Liver (tissue), 9 donors: Measurements from ENCODE around the gene KIF2C. TPM values are rescaled to one million over a fixed set of nuclear protein-coding genes. Genes with fewer than 3 reads are reported as not detected.

Experiments used
- DNase-seq: peaks from one replicate; pipeline ENCODE4 v3.0.0-alpha.2; 2017; ENCODE audit warnings: low spot score
- H3K27ac ChIP-seq, 2 donors: one replicate each; pipeline ENCODE4 v1.7.0; 2013; ENCODE audit warnings: inconsistent platforms in 2 of 2, low read length in 2 of 2, control low read depth in 1 of 2, low read depth in 1 of 2, mild to moderate bottlenecking in 1 of 2
- H3K27me3 ChIP-seq, 4 donors: one replicate each; pipeline versions ENCODE4 v1.6.1 to v1.7.0; 2013; ENCODE audit warnings: low read length in 3 of 4, inconsistent platforms in 1 of 4, mild to moderate bottlenecking in 1 of 4, moderate library complexity in 1 of 4; ENCODE audit not compliant: control insufficient read depth in 4 of 4, insufficient read depth in 4 of 4
- H3K36me3 ChIP-seq, 4 donors: one replicate each; pipeline versions ENCODE4 v1.6.1 to v1.7.0; 2013; ENCODE audit warnings: low read length in 3 of 4, mild to moderate bottlenecking in 3 of 4, low read depth in 1 of 4, moderate library complexity in 1 of 4; ENCODE audit not compliant: control insufficient read depth in 4 of 4, insufficient read depth in 3 of 4
- H3K4me1 ChIP-seq, 4 donors: one replicate each; pipeline versions ENCODE4 v1.6.1 to v1.7.0; 2013; ENCODE audit warnings: low read length in 3 of 4, mild to moderate bottlenecking in 3 of 4, moderate library complexity in 1 of 4; ENCODE audit not compliant: control insufficient read depth in 4 of 4, insufficient read depth in 4 of 4
- H3K4me3 ChIP-seq, 3 donors: one replicate each; pipeline versions ENCODE4 v1.6.1 to v1.7.0; 2013; ENCODE audit warnings: low read length in 3 of 3, control low read depth in 1 of 3, low read depth in 1 of 3, mild to moderate bottlenecking in 1 of 3
- H3K9ac ChIP-seq, 2 donors: one replicate each; pipeline ENCODE4 v1.7.0; 2013; ENCODE audit warnings: low read length in 2 of 2, mild to moderate bottlenecking in 2 of 2, moderate library complexity in 2 of 2, control low read depth in 1 of 2, low read depth in 1 of 2
- H3K9me3 ChIP-seq, 4 donors: one replicate each; pipeline versions ENCODE4 v1.6.1 to v1.7.0; 2013; ENCODE audit warnings: low read length in 3 of 4; ENCODE audit not compliant: control insufficient read depth in 4 of 4
- EGR1 ChIP-seq, 2 donors: IDR thresholded peaks; 2 replicates each; pipeline ENCODE4 v1.6.1; 2016 to 2018; ENCODE audit warnings: antibody characterized with exemption in 2 of 2, low read depth in 2 of 2
- FOXA1 ChIP-seq: IDR thresholded peaks from 2 replicates; pipeline ENCODE4 v1.6.1; 2016; ENCODE audit warnings: antibody characterized with exemption
- FOXA2 ChIP-seq: IDR thresholded peaks from 2 replicates; pipeline ENCODE4 v1.6.1; 2016; ENCODE audit warnings: antibody characterized with exemption
- GABPA ChIP-seq, 2 donors: IDR thresholded peaks in 1 of 2; conservative IDR thresholded peaks in 1 of 2; 2 replicates each; pipeline ENCODE4 v1.6.1; 2016; ENCODE audit warnings: antibody characterized with exemption in 2 of 2, mild to moderate bottlenecking in 1 of 2, moderate library complexity in 1 of 2
- HNF4A ChIP-seq, 2 donors: conservative IDR thresholded peaks; 2 replicates each; pipeline ENCODE4 v1.6.1; 2016; ENCODE audit warnings: antibody characterized with exemption in 2 of 2, mild to moderate bottlenecking in 2 of 2
- HNF4G ChIP-seq: IDR thresholded peaks from 2 replicates; pipeline ENCODE4 v1.6.1; 2016; ENCODE audit warnings: antibody characterized with exemption
- JUND ChIP-seq, 2 donors: IDR thresholded peaks; 2 replicates each; pipeline ENCODE4 v1.6.1; 2016; ENCODE audit warnings: antibody characterized with exemption in 2 of 2
- NR2F2 ChIP-seq: IDR thresholded peaks from 2 replicates; pipeline ENCODE4 v1.6.1; 2016; ENCODE audit warnings: antibody characterized with exemption
- RAD21 ChIP-seq, 2 donors: IDR thresholded peaks; 2 replicates each; pipeline ENCODE4 v1.6.1; 2016; ENCODE audit warnings: antibody characterized with exemption in 2 of 2, mild to moderate bottlenecking in 2 of 2
- RXRA ChIP-seq, 2 donors: IDR thresholded peaks; 2 replicates each; pipeline ENCODE4 v1.6.1; 2017 to 2018; ENCODE audit warnings: antibody characterized with exemption in 2 of 2, mild to moderate bottlenecking in 1 of 2
- SP1 ChIP-seq: IDR thresholded peaks from 2 replicates; pipeline ENCODE4 v1.6.1; 2018; ENCODE audit warnings: antibody characterized with exemption, mild to moderate bottlenecking
- TAF1 ChIP-seq: conservative IDR thresholded peaks from 2 replicates; pipeline ENCODE4 v1.6.1; 2016; ENCODE audit warnings: antibody characterized with exemption, mild to moderate bottlenecking
- YY1 ChIP-seq: IDR thresholded peaks from 2 replicates; pipeline ENCODE4 v1.6.1; 2016; ENCODE audit warnings: antibody characterized with exemption, mild to moderate bottlenecking
- WGBS: extraction: QIAGEN DNeasy Blood & Tissue Kit; methylation state at CpG from one replicate; pipeline ENCODE4 v1.1.7; 2013; 5-methylcytosine and 5-hydroxymethylcytosine counted together
- polyA plus RNA-seq, 2 donors: library from polyadenylated mRNA; stranded (reverse) in 1 of 2; unstranded in 1 of 2; fragments of 200-250 nt in 1 of 2; fragments of >200 nt in 1 of 2; fragmentation: Nextera tagmentation in 1 of 2; extraction: Ambion mirVana in 1 of 2; gene quantifications; one replicate each; pipeline versions ENCODE4 v1.2.1 to v1.2.3, GENCODE V29; 2013 to 2015
- total RNA-seq, 2 donors: library from RNA; depleted of rRNA; stranded (reverse); fragments of >200 nt; gene quantifications; one replicate each; pipeline ENCODE4 v1.2.3, GENCODE V29; 2014
- TF ChIP-seq, protein P1 (sequence below): IDR thresholded peaks from 2 replicates; pipeline ENCODE4 v1.6.1; 2016; ENCODE audit warnings: antibody characterized with exemption
- TF ChIP-seq, protein P2 (sequence below): fragments of 150-350 bp; IDR thresholded peaks from 2 replicates; pipeline ENCODE4 v1.5.1; 2017; ENCODE audit warnings: improper control_type of control experiment, low read depth, low read length; ENCODE audit not compliant: missing input control
- TF ChIP-seq, protein P3 (sequence below): IDR thresholded peaks from 2 replicates; pipeline ENCODE4 v1.6.1; 2016; ENCODE audit warnings: antibody characterized with exemption
- TF ChIP-seq, protein P4 (sequence below): IDR thresholded peaks from 2 replicates; pipeline ENCODE4 v1.6.1; 2016; ENCODE audit warnings: antibody characterized with exemption
- TF ChIP-seq, protein P5 (sequence below): IDR thresholded peaks from 2 replicates; pipeline ENCODE4 v1.6.1; 2016; ENCODE audit warnings: antibody characterized with exemption, mild to moderate bottlenecking
- donor health status: healthy.
- donor health status: healthy.
- donor health status: healthy.
- donor health status: healthy.
- donor health status: healthy.

The KIF2C gene
- total and polyA plus RNA-seq, 4 donors: 0.17 to 26.7 (median 0.73) TPM

DNA sequence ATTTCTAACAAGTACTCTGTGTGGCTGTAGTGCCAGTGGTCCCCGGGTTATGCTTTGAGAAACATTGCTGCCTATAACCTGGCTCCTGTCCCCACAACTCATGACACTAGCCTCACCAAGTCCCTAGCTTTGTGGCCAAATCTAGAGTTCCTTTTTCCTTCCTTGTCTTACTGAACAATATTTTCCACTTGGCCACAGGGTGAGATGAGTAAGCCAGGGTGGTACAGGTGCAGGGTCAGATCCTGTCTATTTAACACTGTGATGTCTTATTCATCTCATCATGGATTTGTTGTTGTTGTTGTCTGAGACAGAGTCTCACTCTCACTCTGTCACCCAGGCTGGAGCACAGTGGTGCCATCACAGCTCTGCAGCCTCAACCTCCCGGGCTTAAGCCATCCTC is 46.5 kb upstream of the KIF2C start:
- 96% methylated on average over 2 of the region's 2 CpGs for WGBS
- Histone ChIP-seq H3K9ac (no peak overlapping the region), H3K27me3 (no peaks in the 10 kb centered on the region), H3K27ac (no peak overlapping the region), H3K4me3 (no peak overlapping the region), H3K36me3 (no peaks in the 10 kb centered on the region), H3K9me3 (no peaks in the 10 kb centered on the region), H3K4me1 (no peaks in the 10 kb centered on the region)
- DNase-seq: no peak
- TF ChIP-seq EGR1 (IDR thresholded peaks at IDR 0.05; ENCODE audit: low read depth in 2 of 2): no peak
- TF ChIP-seq, protein P1, sequence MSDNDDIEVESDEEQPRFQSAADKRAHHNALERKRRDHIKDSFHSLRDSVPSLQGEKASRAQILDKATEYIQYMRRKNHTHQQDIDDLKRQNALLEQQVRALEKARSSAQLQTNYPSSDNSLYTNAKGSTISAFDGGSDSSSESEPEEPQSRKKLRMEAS: no peak
- no peak for TF ChIP-seq GABPA (IDR thresholded peaks at IDR 0.05 in 1 of 2, conservative IDR thresholded peaks at IDR 0.05 in 1 of 2)
- TF ChIP-seq, protein P2, sequence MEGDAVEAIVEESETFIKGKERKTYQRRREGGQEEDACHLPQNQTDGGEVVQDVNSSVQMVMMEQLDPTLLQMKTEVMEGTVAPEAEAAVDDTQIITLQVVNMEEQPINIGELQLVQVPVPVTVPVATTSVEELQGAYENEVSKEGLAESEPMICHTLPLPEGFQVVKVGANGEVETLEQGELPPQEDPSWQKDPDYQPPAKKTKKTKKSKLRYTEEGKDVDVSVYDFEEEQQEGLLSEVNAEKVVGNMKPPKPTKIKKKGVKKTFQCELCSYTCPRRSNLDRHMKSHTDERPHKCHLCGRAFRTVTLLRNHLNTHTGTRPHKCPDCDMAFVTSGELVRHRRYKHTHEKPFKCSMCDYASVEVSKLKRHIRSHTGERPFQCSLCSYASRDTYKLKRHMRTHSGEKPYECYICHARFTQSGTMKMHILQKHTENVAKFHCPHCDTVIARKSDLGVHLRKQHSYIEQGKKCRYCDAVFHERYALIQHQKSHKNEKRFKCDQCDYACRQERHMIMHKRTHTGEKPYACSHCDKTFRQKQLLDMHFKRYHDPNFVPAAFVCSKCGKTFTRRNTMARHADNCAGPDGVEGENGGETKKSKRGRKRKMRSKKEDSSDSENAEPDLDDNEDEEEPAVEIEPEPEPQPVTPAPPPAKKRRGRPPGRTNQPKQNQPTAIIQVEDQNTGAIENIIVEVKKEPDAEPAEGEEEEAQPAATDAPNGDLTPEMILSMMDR: no peak
- no peak for TF ChIP-seq RAD21 (IDR thresholded peaks at IDR 0.05)
- no peak for TF ChIP-seq RXRA (IDR thresholded peaks at IDR 0.05)
- TF ChIP-seq HNF4G: no peak
- TF ChIP-seq YY1: no peak
- TF ChIP-seq NR2F2: no peak
- TF ChIP-seq SP1: no peak
- TF ChIP-seq FOXA2: no peak
- TF ChIP-seq, protein P3, sequence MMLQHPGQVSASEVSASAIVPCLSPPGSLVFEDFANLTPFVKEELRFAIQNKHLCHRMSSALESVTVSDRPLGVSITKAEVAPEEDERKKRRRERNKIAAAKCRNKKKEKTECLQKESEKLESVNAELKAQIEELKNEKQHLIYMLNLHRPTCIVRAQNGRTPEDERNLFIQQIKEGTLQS: no peak
- no peak for TF ChIP-seq TAF1
- no peak for TF ChIP-seq HNF4A (conservative IDR thresholded peaks at IDR 0.05)
- no peak for TF ChIP-seq FOXA1
- no peak for TF ChIP-seq JUND (IDR thresholded peaks at IDR 0.05)
- TF ChIP-seq, protein P4, sequence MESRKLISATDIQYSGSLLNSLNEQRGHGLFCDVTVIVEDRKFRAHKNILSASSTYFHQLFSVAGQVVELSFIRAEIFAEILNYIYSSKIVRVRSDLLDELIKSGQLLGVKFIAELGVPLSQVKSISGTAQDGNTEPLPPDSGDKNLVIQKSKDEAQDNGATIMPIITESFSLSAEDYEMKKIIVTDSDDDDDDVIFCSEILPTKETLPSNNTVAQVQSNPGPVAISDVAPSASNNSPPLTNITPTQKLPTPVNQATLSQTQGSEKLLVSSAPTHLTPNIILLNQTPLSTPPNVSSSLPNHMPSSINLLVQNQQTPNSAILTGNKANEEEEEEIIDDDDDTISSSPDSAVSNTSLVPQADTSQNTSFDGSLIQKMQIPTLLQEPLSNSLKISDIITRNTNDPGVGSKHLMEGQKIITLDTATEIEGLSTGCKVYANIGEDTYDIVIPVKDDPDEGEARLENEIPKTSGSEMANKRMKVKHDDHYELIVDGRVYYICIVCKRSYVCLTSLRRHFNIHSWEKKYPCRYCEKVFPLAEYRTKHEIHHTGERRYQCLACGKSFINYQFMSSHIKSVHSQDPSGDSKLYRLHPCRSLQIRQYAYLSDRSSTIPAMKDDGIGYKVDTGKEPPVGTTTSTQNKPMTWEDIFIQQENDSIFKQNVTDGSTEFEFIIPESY: no peak

DNA sequence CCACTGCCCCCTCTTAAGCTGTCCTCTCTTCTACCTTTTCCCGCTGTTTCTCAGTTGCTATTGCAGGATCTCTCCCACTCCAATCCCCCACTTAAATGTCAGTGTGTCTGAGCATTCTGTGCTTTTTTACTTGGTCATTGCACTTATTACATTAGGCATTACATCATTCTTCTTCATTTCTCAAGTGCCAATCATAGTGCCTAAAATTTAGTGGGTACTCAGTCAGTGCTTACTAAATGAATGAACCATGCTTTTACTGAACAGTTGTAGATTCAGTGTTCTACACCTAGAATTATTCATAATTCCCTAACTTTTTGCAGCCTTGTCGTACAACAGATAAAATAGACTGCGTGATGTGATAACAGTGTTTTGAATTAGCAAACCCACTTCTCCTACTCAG is 45.7 kb upstream of the KIF2C start:
- no peaks in the 10 kb centered on the region for H3K9me3 ChIP-seq
- no peaks in the 10 kb centered on the region for H3K4me1 ChIP-seq
- H3K36me3 ChIP-seq: no peaks in the 10 kb centered on the region
- TF ChIP-seq, protein P1: no peak
- TF ChIP-seq, protein P2: no peak
- TF ChIP-seq EGR1 (IDR thresholded peaks at IDR 0.05; ENCODE audit: low read depth in 2 of 2) (no peak), RXRA (IDR thresholded peaks at IDR 0.05) (no peak), RAD21 (IDR thresholded peaks at IDR 0.05) (no peak), HNF4A (conservative IDR thresholded peaks at IDR 0.05) (no peak), GABPA (IDR thresholded peaks at IDR 0.05 in 1 of 2, conservative IDR thresholded peaks at IDR 0.05 in 1 of 2) (no peak), FOXA1 (no peak), YY1 (no peak), SP1 (no peak), FOXA2 (no peak), NR2F2 (no peak), JUND (IDR thresholded peaks at IDR 0.05) (no peak), TAF1 (no peak), HNF4G (no peak)
- TF ChIP-seq, protein P4: no peak
- TF ChIP-seq, protein P3: no peak
- TF ChIP-seq, protein P5, sequence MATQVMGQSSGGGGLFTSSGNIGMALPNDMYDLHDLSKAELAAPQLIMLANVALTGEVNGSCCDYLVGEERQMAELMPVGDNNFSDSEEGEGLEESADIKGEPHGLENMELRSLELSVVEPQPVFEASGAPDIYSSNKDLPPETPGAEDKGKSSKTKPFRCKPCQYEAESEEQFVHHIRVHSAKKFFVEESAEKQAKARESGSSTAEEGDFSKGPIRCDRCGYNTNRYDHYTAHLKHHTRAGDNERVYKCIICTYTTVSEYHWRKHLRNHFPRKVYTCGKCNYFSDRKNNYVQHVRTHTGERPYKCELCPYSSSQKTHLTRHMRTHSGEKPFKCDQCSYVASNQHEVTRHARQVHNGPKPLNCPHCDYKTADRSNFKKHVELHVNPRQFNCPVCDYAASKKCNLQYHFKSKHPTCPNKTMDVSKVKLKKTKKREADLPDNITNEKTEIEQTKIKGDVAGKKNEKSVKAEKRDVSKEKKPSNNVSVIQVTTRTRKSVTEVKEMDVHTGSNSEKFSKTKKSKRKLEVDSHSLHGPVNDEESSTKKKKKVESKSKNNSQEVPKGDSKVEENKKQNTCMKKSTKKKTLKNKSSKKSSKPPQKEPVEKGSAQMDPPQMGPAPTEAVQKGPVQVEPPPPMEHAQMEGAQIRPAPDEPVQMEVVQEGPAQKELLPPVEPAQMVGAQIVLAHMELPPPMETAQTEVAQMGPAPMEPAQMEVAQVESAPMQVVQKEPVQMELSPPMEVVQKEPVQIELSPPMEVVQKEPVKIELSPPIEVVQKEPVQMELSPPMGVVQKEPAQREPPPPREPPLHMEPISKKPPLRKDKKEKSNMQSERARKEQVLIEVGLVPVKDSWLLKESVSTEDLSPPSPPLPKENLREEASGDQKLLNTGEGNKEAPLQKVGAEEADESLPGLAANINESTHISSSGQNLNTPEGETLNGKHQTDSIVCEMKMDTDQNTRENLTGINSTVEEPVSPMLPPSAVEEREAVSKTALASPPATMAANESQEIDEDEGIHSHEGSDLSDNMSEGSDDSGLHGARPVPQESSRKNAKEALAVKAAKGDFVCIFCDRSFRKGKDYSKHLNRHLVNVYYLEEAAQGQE: no peak
- WGBS: 97% methylated on average over 3 of the region's 3 CpGs
- H3K4me3 ChIP-seq: no peak overlapping the region
- no peak overlapping the region for H3K9ac ChIP-seq
- no peak overlapping the region for H3K27ac ChIP-seq
- no peak for DNase-seq
- no peaks in the 10 kb centered on the region for H3K27me3 ChIP-seq
